Endothelial cell of umbilical vein (primary cell): ENCODE data around the gene RAMP1. TPM values are rescaled to one million over a fixed set of nuclear protein-coding genes. Genes with fewer than 3 reads are reported as not detected.

Experiments
- BruUV-seq: library from RNA; stranded (reverse); fragments of 400-500 nt; replicated peaks from 2 replicates; lab custom pipeline; 2021; lab: Mats Ljungman, UMichigan
- CTCF ChIA-PET: fragments of 300-600, 350-600 bp; sonication (Branson Sonifier 250); formaldehyde crosslinking; loops from one replicate; lab custom pipeline; 2021; ENCODE audit warnings: antibody characterized with exemption, inconsistent platforms; lab: Charles Lee
- POLR2A ChIA-PET: fragments of 300-600, 350-600 bp; sonication (Branson Sonifier 250); formaldehyde crosslinking; loops from one replicate; lab custom pipeline; 2021; ENCODE audit warnings: antibody characterized with exemption, inconsistent platforms; lab: Charles Lee
- DNase-seq: peaks from one replicate; pipeline ENCODE4 v3.0.0-alpha.2; 2011; ENCODE audit warnings: low read depth, low spot score
- FAIRE-seq: peaks from 2 replicates; lab custom pipeline; 2011; peaks lifted over from hg19 to GRCh38; lab: Jason Lieb, UNC
- H2AFZ ChIP-seq: 2 replicates; pipeline ENCODE4 v1.6.0; 2012; ENCODE audit warnings: low read depth, low read length, control low read depth, inconsistent platforms
- H3K27ac ChIP-seq: 2 replicates; pipeline ENCODE4 v1.5.1; 2011; ENCODE audit warnings: low read depth, mild to moderate bottlenecking, control low read depth, low read length, moderate library complexity; ENCODE audit not compliant: insufficient read depth
- H3K27me3 ChIP-seq, 2 experiments: 2 replicates each; pipeline versions ENCODE4 v1.6.0 to v1.6.1; 2011; ENCODE audit warnings: low read length in 2 of 2, mixed read lengths in 1 of 2; ENCODE audit not compliant: control insufficient read depth in 2 of 2, insufficient read depth in 2 of 2
- H3K36me3 ChIP-seq, 2 experiments: 2 replicates in 1 of 2; 3 replicates in 1 of 2; pipeline ENCODE4 v1.5.1; 2011; ENCODE audit warnings: low read length in 2 of 2, mild to moderate bottlenecking in 1 of 2, moderate library complexity in 1 of 2; ENCODE audit not compliant: control insufficient read depth in 2 of 2, insufficient read depth in 2 of 2; ENCODE audit errors: extremely low read depth in 1 of 2
- H3K4me1 ChIP-seq: 3 replicates; pipeline ENCODE4 v1.5.1; 2011; ENCODE audit warnings: mild to moderate bottlenecking, low read length; ENCODE audit not compliant: control insufficient read depth, insufficient read depth; ENCODE audit errors: extremely low read depth
- H3K4me2 ChIP-seq: 2 replicates; pipeline ENCODE4 v1.6.1; 2011; ENCODE audit warnings: low read length, control low read depth, mixed read lengths; ENCODE audit not compliant: insufficient read depth
- H3K4me3 ChIP-seq, 3 experiments: fragments of 200-600 bp in 1 of 3; sonication (generic), shearing (Covaris generic) in 1 of 3; replicated peaks in 1 of 3; 2 replicates each; pipeline ENCODE4 v1.5.1; 2011 to 2016; ENCODE audit warnings: control low read depth in 3 of 3, low read length in 3 of 3, mild to moderate bottlenecking in 2 of 3, inconsistent platforms in 1 of 3, low read depth in 1 of 3, moderate library complexity in 1 of 3; ENCODE audit not compliant: insufficient read depth in 1 of 3
- H3K79me2 ChIP-seq: 2 replicates; pipeline ENCODE4 v1.6.0; 2012; ENCODE audit warnings: low read length, inconsistent platforms; ENCODE audit not compliant: control insufficient read depth, insufficient read depth
- H3K9ac ChIP-seq: replicated peaks from 2 replicates; pipeline ENCODE3; 2011; ENCODE audit warnings: low read length, control low read depth; ENCODE audit not compliant: insufficient read depth; ENCODE audit errors: extremely low read depth
- H3K9me1 ChIP-seq: replicated peaks from 3 replicates; pipeline ENCODE4 v1.6.0; 2011; ENCODE audit warnings: mild to moderate bottlenecking, low read length; ENCODE audit not compliant: control insufficient read depth, insufficient read depth; ENCODE audit errors: extremely low read depth
- H3K9me3 ChIP-seq: replicated peaks from 2 replicates; pipeline ENCODE4 v1.5.1; 2012; ENCODE audit warnings: low read length, inconsistent platforms; ENCODE audit not compliant: control insufficient read depth, insufficient read depth
- H4K20me1 ChIP-seq: replicated peaks from 2 replicates; pipeline ENCODE3; 2011; ENCODE audit warnings: mild to moderate bottlenecking, low read length; ENCODE audit not compliant: control insufficient read depth, insufficient read depth; ENCODE audit errors: extremely low read depth
- CTCF ChIP-seq, 2 donors: IDR thresholded peaks; 1 replicate in 1 of 2; 2 replicates in 1 of 2; pipeline ENCODE4 v1.5.1; 2011; ENCODE audit warnings: low read length in 2 of 2, mild to moderate bottlenecking in 2 of 2, moderate library complexity in 2 of 2, control low read depth in 1 of 2, inconsistent platforms in 1 of 2, low read depth in 1 of 2; ENCODE audit not compliant: insufficient read depth in 1 of 2; ENCODE audit errors: extremely low read depth in 1 of 2
- EZH2 ChIP-seq: IDR thresholded peaks from 2 replicates; pipeline ENCODE4 v1.6.1; 2012; ENCODE audit warnings: borderline replicate concordance, low read depth, mild to moderate bottlenecking, moderate library complexity, low read length, inconsistent platforms; ENCODE audit not compliant: severe bottlenecking
- FOS ChIP-seq: IDR thresholded peaks from 2 replicates; pipeline ENCODE4 v1.6.1; 2011; ENCODE audit warnings: mild to moderate bottlenecking, low read length, moderate library complexity, borderline replicate concordance; ENCODE audit not compliant: insufficient read depth
- GATA2 ChIP-seq: IDR thresholded peaks from 2 replicates; pipeline ENCODE4 v1.7.0; 2011; ENCODE audit warnings: low read depth, mild to moderate bottlenecking, moderate library complexity, mixed read lengths, low read length; ENCODE audit not compliant: insufficient read length, insufficient read depth
- JUN ChIP-seq: IDR thresholded peaks from 2 replicates; pipeline ENCODE4 v1.6.1; 2011; ENCODE audit warnings: borderline replicate concordance, low read depth; ENCODE audit not compliant: insufficient read length, insufficient read depth
- MYC ChIP-seq: IDR thresholded peaks from one replicate; pipeline ENCODE4 v1.6.1; 2011; ENCODE audit warnings: mild to moderate bottlenecking, low read depth, low read length
- POLR2A ChIP-seq: IDR thresholded peaks from 2 replicates; pipeline ENCODE4 v1.6.1; 2012; ENCODE audit warnings: low read depth, mild to moderate bottlenecking, control low read depth, low read length
- POLR2AphosphoS5 ChIP-seq: IDR thresholded peaks from 2 replicates; pipeline ENCODE4 v1.6.1; 2012; ENCODE audit warnings: low read depth, mild to moderate bottlenecking, control low read depth, low read length, moderate library complexity; ENCODE audit not compliant: insufficient read depth
- dilution Hi-C: fragments of 300-500 bp; cut with MboI; formaldehyde crosslinking; loops from one replicate; pipeline ENCODE4 v1.15.0; 2019; ENCODE audit warnings: low sequenced_read_pairs; ENCODE audit not compliant: extremely low pct_ligation_motif_present
- intact Hi-C: fragments of 100-400 bp; cut with micrococcal nuclease; formaldehyde crosslinking; loops from one replicate; pipeline ENCODE4 v1.10.0; 2022
- polyA plus RNA-seq, 4 experiments: library from polyadenylated mRNA; depleted of rRNA in 3 of 4; stranded (reverse) in 3 of 4; unstranded in 1 of 4; fragments of >200 nt; gene quantifications; 2 replicates each; pipeline versions ENCODE4 v1.2.1 to v1.2.3, GENCODE V29; 2011 to 2012; ENCODE audit warnings: missing spikeins in 1 of 4
- total RNA-seq: library from RNA; stranded (reverse); gene quantifications from 2 replicates; pipeline ENCODE4 v1.2.3, GENCODE V29; 2021
- TF ChIP-seq, protein P1 (sequence below): IDR thresholded peaks from 2 replicates; pipeline ENCODE4 v1.6.1; 2011; ENCODE audit not compliant: insufficient read depth, insufficient read length

The RAMP1 gene
- total and polyA plus RNA-seq, 2 donors (not counting 3 experiments of a cell fraction or from before 2014, with no cell fraction given): 0.18 TPM; not detected in 1

GRCh38 chr2:237920673-237921072, 61.2 kb downstream of the RAMP1 start:
- Histone ChIP-seq H3K79me2 (no peaks in the 10 kb centered on the region), H3K4me2 (no peak overlapping the region), H3K4me1 (no peaks in the 10 kb centered on the region), H3K27ac (no peak overlapping the region), H3K27me3 (no peaks in the 10 kb centered on the region), H3K9ac (no peak overlapping the region), H3K9me3 (no peaks in the 10 kb centered on the region), H4K20me1 (no peaks in the 10 kb centered on the region), H3K9me1 (no peaks in the 10 kb centered on the region), H3K4me3 (no peak overlapping the region), H2AFZ (no peak overlapping the region), H3K36me3 (no peaks in the 10 kb centered on the region)
- intact Hi-C loops (loop anchor here (10.0 kb wide), 2 partner anchors 184 to 344 kb away; partner anchors contain the start of gene ESPNL), dilution Hi-C loops (no loop called here)
- DNase-seq (no peak), FAIRE-seq (no peak)
- POLR2A ChIA-PET: no interaction called here
- no peak for TF ChIP-seq MYC
- no peak for TF ChIP-seq POLR2A
- no peak for TF ChIP-seq EZH2
- no peak for TF ChIP-seq JUN
- TF ChIP-seq, protein P1, sequence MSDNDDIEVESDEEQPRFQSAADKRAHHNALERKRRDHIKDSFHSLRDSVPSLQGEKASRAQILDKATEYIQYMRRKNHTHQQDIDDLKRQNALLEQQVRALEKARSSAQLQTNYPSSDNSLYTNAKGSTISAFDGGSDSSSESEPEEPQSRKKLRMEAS: no peak
- TF ChIP-seq FOS: no peak
- no peak for TF ChIP-seq CTCF (IDR thresholded peaks at IDR 0.05; ENCODE audit: extremely low read depth in 1 of 2, insufficient read depth in 1 of 2, low read depth in 1 of 2, low read length in 2 of 2)
- TF ChIP-seq POLR2AphosphoS5: no peak
- no peak for TF ChIP-seq GATA2
- CTCF ChIA-PET: interaction anchor here (1.4 kb wide), 1 partner anchor 62 kb away, joined by 4 read pairs; no protein-coding TSS in a partner anchor
- no TSS peak for BruUV-seq
